A549 (cell line): ENCODE data around the gene EPS15. TPM values are rescaled to one million over a fixed set of nuclear protein-coding genes. Genes with fewer than 3 reads are reported as not detected.
"Not testable (repeated sequence)": the region's sequence is repeated elsewhere in the genome, so short reads cannot be mapped to it uniquely, and the experiment has no call there.

Experiments
- ATAC-seq, 2 experiments: fragments of 200-7000 bp in 1 of 2; fragments of >200 bp in 1 of 2; cut with Nextera tagmentation in 1 of 2; cut with Tn5 transposase in 1 of 2; 3 replicates each; pipeline versions ENCODE4 v1.8.0 to v1.9.1; 2018 to 2020; ENCODE audit warnings: mild to moderate bottlenecking in 1 of 2, moderate library complexity in 1 of 2
- CTCF ChIA-PET: fragments of 300-600 bp; sonication (Branson Sonifier 250); formaldehyde crosslinking; extraction: SDS; loops from one replicate; lab custom pipeline; 2021; ENCODE audit warnings: antibody characterized with exemption, inconsistent platforms; lab: Yijun Ruan, JAX
- POLR2A ChIA-PET: fragments of 350-600 bp; formaldehyde crosslinking; extraction: SDS; loops from one replicate; lab custom pipeline; 2021; ENCODE audit warnings: antibody characterized with exemption, inconsistent platforms; lab: Yijun Ruan, JAX
- DNase-seq, 2 experiments: peaks; one replicate each; pipeline versions ENCODE4 v3.0.0 to v3.0.0-alpha.2; 2011 to 2016; ENCODE audit warnings: low read depth in 1 of 2, low spot score in 1 of 2
- FAIRE-seq: peaks from 2 replicates; lab custom pipeline; 2011; peaks lifted over from hg19 to GRCh38; lab: Jason Lieb, UNC
- H3K27ac ChIP-seq, 2 experiments: fragments of >200 bp; sonication (Bioruptor Twin); formaldehyde crosslinking; 3 replicates each; pipeline ENCODE4 v1.5.1; 2016 to 2017
- H3K4me1 ChIP-seq: fragments of >200 bp; sonication (Bioruptor Twin); formaldehyde crosslinking; 3 replicates; pipeline ENCODE4 v1.6.1; 2016
- H3K4me2 ChIP-seq: fragments of >200 bp; sonication (Bioruptor Twin); formaldehyde crosslinking; 3 replicates; pipeline ENCODE4 v1.6.1; 2016
- H3K4me3 ChIP-seq: fragments of >200 bp; sonication (Bioruptor Twin); formaldehyde crosslinking; 3 replicates; pipeline ENCODE4 v1.5.1; 2016
- H3K9me3 ChIP-seq: fragments of >200 bp; sonication (Bioruptor Twin); formaldehyde crosslinking; 3 replicates; pipeline ENCODE4 v1.6.1; 2016
- ATOH8 ChIP-seq: fragments of 250-450 bp; sonication (Bioruptor Pico); IDR thresholded peaks from 2 replicates; pipeline ENCODE4 v1.5.0; 2020; ENCODE audit warnings: low read depth, mild to moderate bottlenecking, moderate library complexity
- BCL3 ChIP-seq: fragments of >200 bp; sonication (Bioruptor Twin); formaldehyde crosslinking; IDR thresholded peaks from 3 replicates; pipeline ENCODE4 v1.6.1; 2016
- CBX8 ChIP-seq: fragments of 200-600 bp; sonication (generic); IDR thresholded peaks from 2 replicates; pipeline ENCODE4 v1.6.1; 2016
- CHD4 ChIP-seq: fragments of 200-600 bp; sonication (generic); IDR thresholded peaks from 2 replicates; pipeline ENCODE4 v1.6.1; 2016; ENCODE audit warnings: antibody characterized with exemption, mild to moderate bottlenecking, borderline replicate concordance
- CTCF ChIP-seq: fragments of >200 bp; sonication (Bioruptor Twin); formaldehyde crosslinking; IDR thresholded peaks from 3 replicates; pipeline ENCODE4 v1.5.1; 2016
- E2F6 ChIP-seq: IDR thresholded peaks from 2 replicates; pipeline ENCODE4 v1.6.1; 2012; ENCODE audit warnings: low read depth, borderline replicate concordance
- EHF ChIP-seq: fragments of 250-450 bp; sonication (Bioruptor Pico); IDR thresholded peaks from 2 replicates; pipeline ENCODE4 v1.5.0; 2020; ENCODE audit warnings: mild to moderate bottlenecking
- ESRRA ChIP-seq: fragments of 150-350 bp; IDR thresholded peaks from 2 replicates; pipeline ENCODE4 v1.6.1; 2014; ENCODE audit warnings: mild to moderate bottlenecking, low read length, borderline replicate concordance
- HES2 ChIP-seq: fragments of >200 bp; sonication (Bioruptor Twin); formaldehyde crosslinking; IDR thresholded peaks from 2 replicates; pipeline ENCODE4 v1.6.1; 2016
- HEYL ChIP-seq: fragments of 250-450 bp; sonication (Bioruptor Pico); IDR thresholded peaks from 2 replicates; pipeline ENCODE4 v1.8.0; 2021; ENCODE audit warnings: mild to moderate bottlenecking, moderate library complexity
- HOXA7 ChIP-seq: fragments of 250-450 bp; sonication (Bioruptor Pico); IDR thresholded peaks from 2 replicates; pipeline ENCODE4 v1.5.0; 2020; ENCODE audit warnings: mild to moderate bottlenecking, moderate library complexity
- MAX ChIP-seq: IDR thresholded peaks from 2 replicates; pipeline ENCODE4 v1.6.1; 2012
- NFE2L2 ChIP-seq: fragments of 150-350 bp; conservative IDR thresholded peaks from 2 replicates; pipeline ENCODE4 v1.6.1; 2014; ENCODE audit warnings: low read length
- RCOR1 ChIP-seq: fragments of 150-350 bp; IDR thresholded peaks from 2 replicates; pipeline ENCODE4 v1.6.1; 2014; ENCODE audit warnings: antibody characterized with exemption, low read length, low read depth
- RNF2 ChIP-seq: fragments of 200-600 bp; sonication (generic); IDR thresholded peaks from 2 replicates; pipeline ENCODE4 v1.6.1; 2016; ENCODE audit warnings: low read depth, mild to moderate bottlenecking, antibody characterized with exemption, moderate library complexity, borderline replicate concordance
- SMC3 ChIP-seq: fragments of >200 bp; sonication (Bioruptor Twin); formaldehyde crosslinking; IDR thresholded peaks from 3 replicates; pipeline ENCODE4 v1.6.1; 2018; ENCODE audit warnings: inconsistent platforms
- SREBF2 ChIP-seq: fragments of 450-650 bp; IDR thresholded peaks from 2 replicates; pipeline ENCODE4 v1.6.1; 2014; ENCODE audit warnings: mild to moderate bottlenecking, moderate library complexity
- ZC3H11A ChIP-seq: fragments of 450-650 bp; IDR thresholded peaks from 2 replicates; pipeline ENCODE4 v1.6.1; 2014; ENCODE audit warnings: antibody characterized with exemption, mild to moderate bottlenecking
- ZNF302 ChIP-seq: fragments of 250-450 bp; sonication (Bioruptor Pico); IDR thresholded peaks from 2 replicates; pipeline ENCODE4 v1.9.0; 2021; ENCODE audit warnings: inconsistent platforms, mild to moderate bottlenecking, moderate library complexity
- WGBS: methylation state at CpG from one replicate; pipeline ENCODE4 v1.1.6; 2017; ENCODE audit errors: missing lambda C conversion rate; 5-methylcytosine and 5-hydroxymethylcytosine counted together
- polyA plus RNA-seq, 4 experiments: library from polyadenylated mRNA; depleted of rRNA in 3 of 4; stranded (reverse); fragments of >200 nt; fragmentation: RNase III in 1 of 4; extraction: RNeasy Plus Mini Kit Qiagen cat#74134 plus additional on column Dnase treatment in 1 of 4; gene quantifications; 2 replicates in 3 of 4; 3 replicates in 1 of 4; pipeline ENCODE4 v1.2.3, GENCODE V29; 2011 to 2017

Gene EPS15
- polyA plus RNA-seq, 2 of the 4 experiments (the other 2 are of a cell fraction), result 10.9 to 35.4 TPM

GRCh38 chr1:51392241-51392640 lies 126.8 kb downstream of the EPS15 start:
- no peak for TF ChIP-seq HES2
- no peak for TF ChIP-seq CHD4
- TF ChIP-seq ZNF302 (CRISPR knock-in tag), result no peak
- TF ChIP-seq ZC3H11A, result no peak
- TF ChIP-seq MAX, result no peak
- no peak for TF ChIP-seq ATOH8
- no peak for TF ChIP-seq SMC3
- no peak for TF ChIP-seq EHF (CRISPR knock-in tag)
- no peak for TF ChIP-seq CTCF
- no peak for TF ChIP-seq RNF2
- no peak for TF ChIP-seq NFE2L2
- TF ChIP-seq CBX8, result no peak
- TF ChIP-seq ESRRA, result no peak
- TF ChIP-seq RCOR1, result no peak
- TF ChIP-seq HEYL, result no peak
- no peak for TF ChIP-seq E2F6
- no peak for TF ChIP-seq SREBF2
- no peak for TF ChIP-seq BCL3
- TF ChIP-seq HOXA7, result no peak
- TF ChIP-seq, all 56 proteins: peak for 0
- WGBS, result 93% methylated on average over 1 of the region's 1 CpG
- no peaks in the 10 kb centered on the region for H3K4me1 ChIP-seq
- DNase-seq (no peak), FAIRE-seq (no peak), ATAC-seq (no peak)
- H3K27ac ChIP-seq, result no peak overlapping the region
- ChIA-PET POLR2A (no interaction called here), CTCF (no interaction called here)
- H3K4me3 ChIP-seq, result no peak overlapping the region
- H3K4me2 ChIP-seq, result no peak overlapping the region
- H3K9me3 ChIP-seq, result no peaks in the 10 kb centered on the region

- POLR2A ChIA-PET, H3K4me3 ChIP-seq, H3K27ac ChIP-seq, DNase-seq, H3K4me1 ChIP-seq, H3K9me3 ChIP-seq, FAIRE-seq, CTCF ChIA-PET, ATAC-seq, H3K4me2 ChIP-seq: not testable (repeated sequence)
- WGBS, result 83% methylated on average over 2 of the region's 2 CpGs
Measured at GRCh38 chr1:51390641-51391040, 128.4 kb downstream of the EPS15 start.

- CTCF ChIA-PET, H3K4me3 ChIP-seq, FAIRE-seq, H3K9me3 ChIP-seq, DNase-seq, POLR2A ChIA-PET, ATAC-seq, H3K27ac ChIP-seq, H3K4me2 ChIP-seq, H3K4me1 ChIP-seq: not testable (repeated sequence)
- WGBS, result 77% methylated on average over 3 of the region's 3 CpGs
Measured at GRCh38 chr1:51387288-51387687, 131.8 kb downstream of the EPS15 start.

GRCh38 chr1:51386259-51386658 lies 132.8 kb downstream of the EPS15 start:
- WGBS, result 94% methylated on average over 5 of the region's 5 CpGs
- H3K9me3 ChIP-seq, H3K4me3 ChIP-seq, H3K27ac ChIP-seq, H3K4me2 ChIP-seq, POLR2A ChIA-PET, DNase-seq, H3K4me1 ChIP-seq, FAIRE-seq, ATAC-seq: not testable (repeated sequence)
- CTCF ChIA-PET, result interaction anchor here (0.5 kb wide), 1 partner anchor 23 kb away, joined by 5 read pairs; no protein-coding TSS in a partner anchor
